Right cardiac atrium (tissue), 5 donors: ENCODE results near the gene NEGR1. TPM values are rescaled to one million over a fixed set of nuclear protein-coding genes. Genes with fewer than 3 reads are reported as not detected.
A peak's percentile ranks its signal among the peaks of the same experiment; 100 is the strongest.

Experiments
- ATAC-seq, 2 donors: fragments of 200-7000 bp; cut with Tn5 transposase; one replicate each; pipeline versions ENCODE4 v1.8.0 to v1.9.1; 2020; ENCODE audit warnings: moderate library complexity in 2 of 2, mild to moderate bottlenecking in 1 of 2
- DNase-seq, 3 donors: peaks; one replicate each; pipeline ENCODE4 v3.0.0-alpha.2; 2020
- H3K27ac ChIP-seq: one replicate; pipeline ENCODE4 v1.5.1; 2013; ENCODE audit warnings: mild to moderate bottlenecking, low read length, control low read depth, moderate library complexity
- H3K27me3 ChIP-seq: one replicate; pipeline ENCODE4 v1.6.1; 2013; ENCODE audit not compliant: control insufficient read depth, insufficient read depth
- H3K4me1 ChIP-seq: one replicate; pipeline ENCODE4 v1.6.1; 2013; ENCODE audit warnings: low read length; ENCODE audit not compliant: control insufficient read depth, insufficient read depth
- H3K4me3 ChIP-seq: one replicate; pipeline ENCODE4 v1.5.1; 2013; ENCODE audit warnings: low read length, control low read depth
- H3K9me3 ChIP-seq: one replicate; pipeline ENCODE4 v1.6.1; 2013; ENCODE audit warnings: low read length; ENCODE audit not compliant: control insufficient read depth
- WGBS: extraction: QIAGEN DNeasy Blood & Tissue Kit; methylation state at CpG from one replicate; pipeline ENCODE4 v1.1.7; 2013; 5-methylcytosine and 5-hydroxymethylcytosine counted together
- intact Hi-C, 4 donors: fragments of 100-400 bp; cut with DNase I; formaldehyde crosslinking; loops; one replicate each; pipeline versions ENCODE4 v1.11.0 to v1.14.0; 2022 to 2023
- polyA plus RNA-seq: library from polyadenylated mRNA; stranded (reverse); fragments of 200-250 nt; gene quantifications from one replicate; pipeline ENCODE4 v1.2.3, GENCODE V29; 2013
- total RNA-seq, 4 donors: library from RNA; stranded (reverse); fragmentation: NEBNext Ultra II Directional; extraction: Animal tissue kit (Norgen Biotek cat#: 25700); gene quantifications; one replicate each; pipeline ENCODE4 v1.2.1, GENCODE V29; 2021
- donor health status: healthy with polysubstance abuse.
- donor health status: DM: no; HTN: yes; CAD: no.
- donor health status: DM: no; HTN: no; CAD: no.
- donor health status: DM: no; HTN: yes; CAD: no; lungs with severe emphysema.
- donor health status: DM: yes; HTN: yes; CAD: no.

Gene NEGR1
- total and polyA plus RNA-seq, 5 donors, result 9.1 to 26.1 (median 24.2) TPM

- no peak overlapping the region for H3K4me3 ChIP-seq
- no peaks in the 10 kb centered on the region for H3K9me3 ChIP-seq
- no peak for DNase-seq
- H3K4me1 ChIP-seq, result no peaks in the 10 kb centered on the region
- no peak overlapping the region for H3K27ac ChIP-seq
- H3K27me3 ChIP-seq, result no peaks in the 10 kb centered on the region
- intact Hi-C loops, result no loop called here
- ATAC-seq, result no peak
Observed at GRCh38 chr1:71593523-71593922, 688.8 kb downstream of the NEGR1 start.

DNA sequence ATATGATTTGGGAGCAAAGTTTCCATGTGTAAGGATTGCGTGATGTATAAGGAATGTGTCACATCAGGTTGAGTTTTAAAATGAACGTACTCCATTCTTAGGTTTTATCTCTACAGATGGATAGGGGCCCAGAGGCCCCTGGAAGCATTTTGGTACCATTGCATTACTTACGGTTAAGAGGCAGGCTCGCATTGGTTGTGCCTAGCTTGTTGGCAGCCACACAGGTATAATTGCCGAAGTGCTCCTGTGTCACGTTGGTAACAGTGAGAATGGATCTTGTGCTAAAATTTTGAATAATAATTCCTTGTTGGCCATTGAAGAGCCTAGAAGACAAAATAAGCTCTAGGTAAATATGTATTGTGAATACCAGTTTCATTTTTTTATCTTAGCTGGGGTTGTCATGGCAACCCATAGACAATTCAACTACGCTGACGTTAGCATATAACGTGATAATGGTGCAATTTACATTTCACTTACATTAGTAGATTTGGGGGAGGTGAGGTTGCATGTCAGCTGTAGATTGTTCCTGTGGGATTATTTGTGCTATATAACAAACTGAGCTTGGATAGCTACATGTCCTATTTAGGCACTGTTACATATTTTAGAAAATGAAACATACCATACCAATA, 689.6 kb downstream of the NEGR1 start:
- Histone ChIP-seq H3K4me3 (no peak overlapping the region), H3K27me3 (no peaks in the 10 kb centered on the region), H3K9me3 (no peaks in the 10 kb centered on the region), H3K4me1 (no peaks in the 10 kb centered on the region), H3K27ac (no peak overlapping the region)
- no peak for DNase-seq
- intact Hi-C loops, result no loop called here
- ATAC-seq, result no peak
- 61% methylated on average over 9 of the region's 9 CpGs for WGBS

DNA sequence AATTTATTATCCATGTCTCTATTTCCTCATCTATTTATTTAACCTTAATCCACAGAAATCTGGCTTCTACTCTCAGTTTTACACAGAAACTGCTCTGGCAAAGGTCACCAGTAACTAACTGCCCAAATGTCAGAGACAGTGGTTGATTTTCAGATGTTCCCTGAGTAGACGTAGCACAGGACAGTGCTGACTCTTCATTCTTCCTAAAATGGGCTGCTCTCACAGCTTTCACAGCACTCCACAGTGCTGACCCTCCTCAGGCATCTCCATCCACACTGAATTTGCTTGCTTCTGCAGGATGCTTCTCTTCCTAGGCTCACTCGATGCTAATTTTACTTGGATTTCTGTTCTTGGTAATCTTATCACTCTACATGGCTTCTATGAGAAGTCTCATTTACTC, 693.3 kb downstream of the NEGR1 start:
- DNase-seq (no peak), ATAC-seq (peak; percentile 28 to 33)
- WGBS, result 11% methylated on average over 2 of the region's 2 CpGs
- Histone ChIP-seq H3K27ac (no peak overlapping the region), H3K4me1 (no peaks in the 10 kb centered on the region), H3K9me3 (no peaks in the 10 kb centered on the region), H3K4me3 (no peak overlapping the region), H3K27me3 (no peaks in the 10 kb centered on the region)
- intact Hi-C loops, result loop anchor here in 3 of 4 donors (5.0 to 10.0 kb wide), 3 partner anchors 436 to 448 kb away; no protein-coding TSS in a partner anchor

GRCh38 chr1:71587961-71588360, 694.4 kb downstream of the NEGR1 start:
- Histone ChIP-seq H3K27ac (no peak overlapping the region), H3K27me3 (no peaks in the 10 kb centered on the region), H3K9me3 (no peaks in the 10 kb centered on the region), H3K4me1 (no peaks in the 10 kb centered on the region), H3K4me3 (no peak overlapping the region)
- 39% methylated on average over 3 of the region's 3 CpGs for WGBS
- DNase-seq (no peak), ATAC-seq (peak in 1 of 2 donors; percentile 64)
- intact Hi-C loops, result loop anchor here in 3 of 4 donors (5.0 to 10.0 kb wide), 3 partner anchors 437 to 449 kb away; no protein-coding TSS in a partner anchor

DNA sequence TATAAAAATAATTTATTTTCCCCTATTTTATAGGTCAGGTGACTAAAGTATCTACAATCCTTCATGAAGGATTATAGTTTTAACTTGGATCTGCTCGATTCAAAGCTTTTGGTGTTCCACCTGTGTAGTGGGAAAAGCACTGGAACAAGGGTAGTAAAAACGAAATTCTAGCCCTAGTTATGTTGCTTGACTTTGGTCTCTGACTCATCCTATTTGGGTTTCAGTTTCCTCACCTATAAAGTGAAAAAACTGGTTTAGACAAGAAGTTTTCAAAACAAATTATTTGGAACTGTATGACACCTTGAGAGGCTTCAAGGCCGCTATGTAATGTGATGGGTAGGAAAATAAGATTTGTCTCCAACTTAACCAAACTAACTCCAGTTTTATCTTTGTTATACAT, 696.3 kb downstream of the NEGR1 start:
- Histone ChIP-seq H3K4me1 (no peaks in the 10 kb centered on the region), H3K9me3 (no peaks in the 10 kb centered on the region), H3K27me3 (no peaks in the 10 kb centered on the region), H3K27ac (no peak overlapping the region), H3K4me3 (no peak overlapping the region)
- intact Hi-C loops, result loop anchor here in 3 of 4 donors (5.0 to 10.0 kb wide), 3 partner anchors 439 to 451 kb away; no protein-coding TSS in a partner anchor
- DNase-seq (no peak), ATAC-seq (no peak)
- WGBS, result 76% methylated on average over 3 of the region's 3 CpGs

DNA sequence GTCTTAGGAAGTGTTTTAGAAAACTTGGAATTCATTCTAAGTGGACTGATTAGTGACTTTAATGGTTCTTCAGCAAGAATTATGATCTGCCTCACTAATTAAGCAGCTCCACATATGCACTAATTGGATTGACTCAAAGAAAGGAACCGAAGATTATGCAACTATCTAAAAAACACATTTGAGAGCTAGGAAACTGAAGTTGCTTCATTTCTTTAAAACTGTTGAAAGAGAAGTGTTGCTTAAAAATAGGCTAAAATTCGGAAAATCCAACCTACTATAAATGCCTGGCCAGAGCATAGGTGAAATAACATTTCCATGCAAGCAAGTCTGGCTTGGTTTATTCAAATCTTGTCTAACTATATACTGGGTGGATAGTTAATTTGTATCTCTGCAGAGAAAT, 698.6 kb downstream of the NEGR1 start:
- no peaks in the 10 kb centered on the region for H3K4me1 ChIP-seq
- H3K4me3 ChIP-seq, result no peak overlapping the region
- no peak overlapping the region for H3K27ac ChIP-seq
- ATAC-seq (no peak), DNase-seq (no peak)
- no peaks in the 10 kb centered on the region for H3K27me3 ChIP-seq
- WGBS, result 67% methylated on average over 2 of the region's 2 CpGs
- intact Hi-C loops, result loop anchor here in 2 of 4 donors (10.0 kb wide), 2 partner anchors 441 to 451 kb away; no protein-coding TSS in a partner anchor
- H3K9me3 ChIP-seq, result no peaks in the 10 kb centered on the region

DNA sequence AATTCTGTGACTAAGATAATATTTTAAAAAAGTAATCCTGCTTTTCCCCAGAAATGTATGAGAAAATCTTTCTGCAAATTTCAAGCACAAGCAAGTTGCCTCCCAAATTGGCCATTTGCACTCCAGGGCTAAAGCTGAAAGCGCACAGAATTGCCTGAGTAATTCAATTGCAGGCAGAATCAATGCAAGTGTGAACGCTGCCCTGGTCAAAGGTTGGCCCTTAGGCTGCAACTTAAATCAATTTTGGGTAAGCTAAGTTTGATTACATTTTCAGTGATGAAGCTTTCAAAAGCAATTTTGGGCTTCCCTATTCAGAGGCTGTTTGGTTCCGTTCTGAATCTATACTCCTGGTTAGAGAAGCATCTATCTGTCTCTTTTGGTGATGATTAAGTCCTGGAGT, 699.7 kb downstream of the NEGR1 start:
- intact Hi-C loops, result loop anchor here in 2 of 4 donors (10.0 kb wide), 2 partner anchors 442 to 452 kb away; no protein-coding TSS in a partner anchor
- DNase-seq, result no peak
- Histone ChIP-seq H3K4me3 (no peak overlapping the region), H3K27me3 (no peaks in the 10 kb centered on the region), H3K4me1 (no peaks in the 10 kb centered on the region), H3K9me3 (no peaks in the 10 kb centered on the region), H3K27ac (no peak overlapping the region)
- ATAC-seq, result no peak
- WGBS, result 81% methylated on average over 3 of the region's 3 CpGs

GRCh38 chr1:71577451-71578131, 704.7 kb downstream of the NEGR1 start:
- 77% methylated on average over 3 of the region's 3 CpGs for WGBS
- DNase-seq (no peak), ATAC-seq (no peak)
- Histone ChIP-seq H3K4me3 (no peak overlapping the region), H3K27me3 (no peaks in the 10 kb centered on the region), H3K9me3 (no peaks in the 10 kb centered on the region), H3K27ac (no peak overlapping the region), H3K4me1 (no peaks in the 10 kb centered on the region)
- intact Hi-C loops, result no loop called here

- intact Hi-C loops, result no loop called here
- ATAC-seq, result no peak
Observed at GRCh38 chr1:71572038-71572437, 710.3 kb downstream of the NEGR1 start.

GRCh38 chr1:71566413-71566812, 715.9 kb downstream of the NEGR1 start:
- DNase-seq (no peak), ATAC-seq (no peak)
- 49% methylated on average over 1 of the region's 1 CpG for WGBS
- intact Hi-C loops, result no loop called here
- Histone ChIP-seq H3K27me3 (no peaks in the 10 kb centered on the region), H3K27ac (no peak overlapping the region), H3K4me3 (no peak overlapping the region), H3K9me3 (no peaks in the 10 kb centered on the region), H3K4me1 (no peaks in the 10 kb centered on the region)

More at GRCh38 chr1:71572038-71572437, 710.3 kb downstream of the NEGR1 start:
- Histone ChIP-seq H3K4me3 (no peak overlapping the region), H3K9me3 (no peaks in the 10 kb centered on the region), H3K27me3 (no peaks in the 10 kb centered on the region), H3K27ac (no peak overlapping the region), H3K4me1 (no peaks in the 10 kb centered on the region)
- WGBS, result 73% methylated on average over 3 of the region's 3 CpGs
- DNase-seq, result no peak

DNA sequence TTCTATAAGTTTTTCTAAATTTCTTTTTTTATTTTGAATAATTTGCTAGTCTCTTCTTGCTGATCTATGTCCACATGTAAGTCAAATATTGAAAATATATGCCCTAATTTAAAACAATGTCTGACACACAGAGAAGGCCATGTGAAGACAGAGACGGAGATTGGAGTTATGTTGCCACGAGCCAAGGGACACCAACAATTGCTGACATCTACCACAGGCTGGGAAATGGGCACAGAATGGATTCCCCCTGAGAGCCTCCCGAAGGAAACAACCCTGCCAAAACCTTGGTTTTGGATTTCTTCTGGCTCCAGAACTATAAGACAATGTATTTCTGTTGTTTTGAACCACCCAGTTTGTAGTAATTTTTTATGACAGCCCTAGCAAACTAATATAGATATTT, 716.5 kb downstream of the NEGR1 start:
- no peak for DNase-seq
- Histone ChIP-seq H3K4me3 (no peak overlapping the region), H3K4me1 (no peaks in the 10 kb centered on the region), H3K27ac (no peak overlapping the region), H3K27me3 (no peaks in the 10 kb centered on the region), H3K9me3 (no peaks in the 10 kb centered on the region)
- WGBS, result 48% methylated on average over 3 of the region's 3 CpGs
- intact Hi-C loops, result no loop called here
- no peak for ATAC-seq
